Neural crest cell (in vitro differentiated cells): ENCODE results near the gene USP8. TPM values are rescaled to one million over a fixed set of nuclear protein-coding genes. Genes with fewer than 3 reads are reported as not detected.
"Not testable (repeated sequence)": the region's sequence is repeated elsewhere in the genome, so short reads cannot be mapped to it uniquely, and the experiment has no call there.

Source experiments
- DNase-seq: peaks from one replicate; pipeline ENCODE4 v3.0.0; 2021; ENCODE audit warnings: low read depth, mixed read lengths, low spot score
- H3K27ac Mint-ChIP-seq: one replicate; pipeline ENCODE4 v1.8.0; 2021; ENCODE audit warnings: mild to moderate bottlenecking, mixed read lengths; ENCODE audit not compliant: unreplicated experiment
- H3K27me3 Mint-ChIP-seq: 2 replicates; pipeline ENCODE4 v1.8.0; 2021; ENCODE audit warnings: low read depth, mild to moderate bottlenecking, mixed read lengths
- H3K36me3 Mint-ChIP-seq: 2 replicates; pipeline ENCODE4 v1.8.0; 2021; ENCODE audit warnings: low read depth, mild to moderate bottlenecking, mixed read lengths
- H3K4me1 Mint-ChIP-seq: 2 replicates; pipeline ENCODE4 v1.8.0; 2021; ENCODE audit warnings: mixed read lengths
- H3K4me3 Mint-ChIP-seq: one replicate; pipeline ENCODE4 v1.8.0; 2021; ENCODE audit warnings: mild to moderate bottlenecking, mixed read lengths
- H3K9me3 Mint-ChIP-seq: 2 replicates; pipeline ENCODE4 v1.8.0; 2021; ENCODE audit warnings: mixed read lengths
- total RNA-seq: library from RNA; stranded (reverse); gene quantifications from 2 replicates; pipeline ENCODE4 v1.2.1, GENCODE V29; 2021
- TF ChIP-seq, protein P1 (sequence below): fragments of 200-600 bp; sonication (generic); conservative IDR thresholded peaks from 2 replicates; pipeline ENCODE4 v1.5.0; 2021; ENCODE audit warnings: antibody characterized with exemption, mild to moderate bottlenecking

Gene USP8
- total RNA-seq, 1 donor from 2014 or later: 40.5 TPM

DNA sequence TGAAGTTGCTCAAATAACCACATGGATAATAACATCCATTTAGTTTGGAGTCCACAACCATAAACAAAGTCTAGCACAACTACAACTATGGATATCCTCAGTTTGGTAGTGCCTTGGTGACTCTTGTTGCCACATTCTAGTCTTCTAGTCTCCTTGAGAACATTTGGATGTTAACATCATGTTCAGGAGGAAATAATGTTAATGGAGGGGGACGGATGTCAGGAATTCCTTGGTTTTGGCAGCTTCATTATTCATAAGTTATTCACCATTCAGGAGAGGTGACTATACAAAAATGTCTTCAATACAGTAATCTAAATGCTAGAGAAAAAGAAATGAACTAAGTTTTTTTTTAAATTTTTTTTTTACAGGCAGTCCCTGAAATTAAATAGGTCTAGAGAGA, 42.8 kb upstream of the USP8 start:
- Mint-ChIP-seq H3K27ac (no peak overlapping the region), H3K27me3 (no peaks in the 10 kb centered on the region)
- TF ChIP-seq, protein P1, sequence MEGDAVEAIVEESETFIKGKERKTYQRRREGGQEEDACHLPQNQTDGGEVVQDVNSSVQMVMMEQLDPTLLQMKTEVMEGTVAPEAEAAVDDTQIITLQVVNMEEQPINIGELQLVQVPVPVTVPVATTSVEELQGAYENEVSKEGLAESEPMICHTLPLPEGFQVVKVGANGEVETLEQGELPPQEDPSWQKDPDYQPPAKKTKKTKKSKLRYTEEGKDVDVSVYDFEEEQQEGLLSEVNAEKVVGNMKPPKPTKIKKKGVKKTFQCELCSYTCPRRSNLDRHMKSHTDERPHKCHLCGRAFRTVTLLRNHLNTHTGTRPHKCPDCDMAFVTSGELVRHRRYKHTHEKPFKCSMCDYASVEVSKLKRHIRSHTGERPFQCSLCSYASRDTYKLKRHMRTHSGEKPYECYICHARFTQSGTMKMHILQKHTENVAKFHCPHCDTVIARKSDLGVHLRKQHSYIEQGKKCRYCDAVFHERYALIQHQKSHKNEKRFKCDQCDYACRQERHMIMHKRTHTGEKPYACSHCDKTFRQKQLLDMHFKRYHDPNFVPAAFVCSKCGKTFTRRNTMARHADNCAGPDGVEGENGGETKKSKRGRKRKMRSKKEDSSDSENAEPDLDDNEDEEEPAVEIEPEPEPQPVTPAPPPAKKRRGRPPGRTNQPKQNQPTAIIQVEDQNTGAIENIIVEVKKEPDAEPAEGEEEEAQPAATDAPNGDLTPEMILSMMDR: no peak

DNA sequence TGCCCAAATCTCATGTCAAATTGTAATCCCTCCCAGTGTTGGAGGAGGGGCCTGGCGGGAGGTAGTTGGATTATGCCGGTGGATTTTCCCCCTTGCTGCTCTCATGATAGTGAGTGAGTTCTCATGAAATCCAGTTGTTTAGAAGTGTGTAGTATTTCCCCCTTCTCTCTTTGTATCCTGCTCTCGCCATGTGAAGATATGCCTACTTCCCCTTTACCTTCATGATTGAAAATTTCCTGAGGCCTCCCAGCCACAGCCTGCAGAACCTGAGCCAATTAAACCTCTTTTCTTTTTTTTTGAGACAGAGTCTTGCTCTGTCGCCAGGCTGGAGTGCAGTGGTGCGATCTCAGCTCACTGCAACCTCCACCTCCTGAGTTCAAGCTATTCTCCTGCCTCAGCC, 41.8 kb upstream of the USP8 start:
- not testable (repeated sequence) for H3K4me3 Mint-ChIP-seq, DNase-seq, H3K27ac Mint-ChIP-seq, H3K9me3 Mint-ChIP-seq, H3K36me3 Mint-ChIP-seq, H3K4me1 Mint-ChIP-seq, H3K27me3 Mint-ChIP-seq

More for the DNA sequence above, 42.8 kb upstream of the USP8 start:
- Mint-ChIP-seq H3K36me3 (no peaks in the 10 kb centered on the region), H3K4me1 (no peaks in the 10 kb centered on the region), H3K4me3 (no peak overlapping the region), H3K9me3 (no peaks in the 10 kb centered on the region)
- no peak for DNase-seq

DNA sequence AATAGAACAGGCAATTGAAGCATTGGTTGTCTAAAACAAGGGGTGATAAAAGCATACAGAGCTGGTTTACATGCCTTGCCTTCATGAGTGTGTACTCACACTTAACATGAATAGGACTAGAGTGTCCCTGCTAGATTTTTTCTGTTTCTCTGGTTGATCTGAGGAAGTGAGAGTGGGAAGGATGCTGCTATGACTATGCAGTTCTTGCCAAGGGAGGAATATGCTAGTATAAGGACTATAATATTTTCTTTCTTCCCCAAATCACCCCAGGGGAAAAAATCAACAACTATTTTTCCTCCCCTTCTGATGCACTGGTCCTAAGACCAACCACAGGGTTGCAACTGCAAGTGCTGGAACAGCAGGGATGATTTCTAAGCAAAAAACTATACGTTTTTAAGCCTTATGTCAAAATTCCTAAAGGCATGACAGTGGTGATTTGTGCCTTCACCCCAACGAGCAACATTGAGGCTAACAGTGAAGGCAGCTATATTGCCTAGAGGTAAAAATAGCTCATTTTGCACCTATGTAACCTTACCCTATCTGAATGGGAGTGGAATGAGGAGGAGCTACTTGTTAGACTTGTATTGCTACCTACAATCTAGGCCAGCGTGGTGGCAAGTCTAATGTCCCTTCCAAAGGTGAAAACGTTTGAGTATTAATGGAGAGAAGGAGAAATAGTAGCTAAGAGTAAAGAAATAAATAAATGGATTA, 33.5 kb upstream of the USP8 start:
- TF ChIP-seq, protein P1: no peak
- H3K4me3 Mint-ChIP-seq: no peak overlapping the region
- no peaks in the 10 kb centered on the region for H3K4me1 Mint-ChIP-seq
- DNase-seq: no peak
- H3K27ac Mint-ChIP-seq: no peak overlapping the region
- no peaks in the 10 kb centered on the region for H3K36me3 Mint-ChIP-seq
- no peaks in the 10 kb centered on the region for H3K9me3 Mint-ChIP-seq
- no peaks in the 10 kb centered on the region for H3K27me3 Mint-ChIP-seq

DNA sequence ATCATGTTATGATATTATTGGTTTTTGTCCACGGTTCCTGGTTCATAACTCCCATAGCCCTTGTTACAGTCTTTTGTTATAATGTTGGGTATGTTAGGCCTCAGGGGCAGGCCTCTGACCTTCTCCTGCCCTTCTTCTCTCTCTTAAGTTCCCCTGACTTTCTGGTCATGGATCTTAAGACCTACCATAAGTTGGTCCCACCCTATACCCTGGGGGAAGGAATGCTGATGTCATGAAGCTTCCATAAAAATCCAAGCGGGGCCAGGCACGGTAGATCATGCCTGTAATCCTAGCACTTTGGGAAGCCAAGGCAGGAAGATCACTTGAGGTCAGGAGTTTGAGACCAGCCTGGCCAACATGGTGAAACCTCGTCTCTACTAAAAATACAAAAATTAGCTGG, 32.6 kb upstream of the USP8 start:
- peak overlapping the region; percentile 62 for H3K27ac Mint-ChIP-seq
- not testable (repeated sequence) for H3K27me3 Mint-ChIP-seq, H3K4me3 Mint-ChIP-seq, H3K9me3 Mint-ChIP-seq, DNase-seq, H3K36me3 Mint-ChIP-seq, H3K4me1 Mint-ChIP-seq

DNA sequence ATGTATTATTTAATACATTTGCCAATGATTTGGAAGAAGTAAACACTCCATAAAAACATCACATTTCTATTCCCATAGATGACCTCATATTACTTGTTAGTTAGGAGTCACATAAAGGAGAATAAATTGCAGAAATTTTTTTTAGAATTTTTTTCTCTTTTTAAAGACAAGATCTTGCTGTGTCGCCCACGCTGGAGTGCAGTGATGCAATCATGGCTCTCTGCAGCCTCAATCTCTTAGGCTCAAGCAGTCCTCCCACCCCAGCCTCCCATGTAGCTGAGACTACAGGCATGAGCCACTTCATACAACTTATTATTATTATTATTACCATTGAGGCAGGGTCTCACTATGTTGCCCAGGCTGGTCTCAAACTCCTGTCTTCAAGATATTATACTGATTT, 12.3 kb upstream of the USP8 start:
- H3K4me1 Mint-ChIP-seq: no peaks in the 10 kb centered on the region
- H3K36me3 Mint-ChIP-seq: no peaks in the 10 kb centered on the region
- H3K27me3 Mint-ChIP-seq: peaks cover 13% of the 10 kb centered on the region
- DNase-seq: no peak
- no peaks in the 10 kb centered on the region for H3K9me3 Mint-ChIP-seq
- H3K27ac Mint-ChIP-seq: no peak overlapping the region
- no peak overlapping the region for H3K4me3 Mint-ChIP-seq
- TF ChIP-seq, protein P1: no peak

DNA sequence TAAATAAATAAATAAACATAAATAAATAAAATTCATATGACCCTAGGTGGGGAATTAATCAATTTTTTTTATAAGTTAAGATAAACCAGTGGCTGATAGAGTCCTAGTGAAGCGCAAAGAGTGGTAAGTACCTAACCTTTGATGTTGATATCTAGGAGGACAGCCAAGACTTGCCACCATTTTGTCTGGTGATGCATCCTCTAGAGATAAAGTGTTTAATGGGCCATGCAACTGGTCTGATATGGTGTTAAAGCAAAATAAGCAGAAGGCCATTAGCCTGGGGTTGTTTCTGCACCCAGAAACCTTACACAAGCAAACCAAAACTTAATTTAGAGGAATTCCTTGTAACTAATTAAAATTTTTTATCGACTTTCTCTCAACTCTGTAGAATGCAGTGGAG, 9.6 kb upstream of the USP8 start:
- no peak for DNase-seq
- H3K36me3 Mint-ChIP-seq: no peaks in the 10 kb centered on the region
- no peaks in the 10 kb centered on the region for H3K4me1 Mint-ChIP-seq
- H3K27ac Mint-ChIP-seq: no peak overlapping the region
- TF ChIP-seq, protein P1: no peak
- no peaks in the 10 kb centered on the region for H3K9me3 Mint-ChIP-seq
- peaks cover 9% of the 10 kb centered on the region for H3K27me3 Mint-ChIP-seq
- H3K4me3 Mint-ChIP-seq: no peak overlapping the region
